IPS DF 19.7 (cell line): ENCODE results near the gene CDK2AP2.
"Not testable (repeated sequence)": the region's sequence is repeated elsewhere in the genome, so short reads cannot be mapped to it uniquely, and the experiment has no call there.

Experiments
- DNase-seq: peaks from one replicate; pipeline ENCODE4 v3.0.0-alpha.2; 2013; ENCODE audit warnings: low read depth, low spot score

Gene CDK2AP2

DNA sequence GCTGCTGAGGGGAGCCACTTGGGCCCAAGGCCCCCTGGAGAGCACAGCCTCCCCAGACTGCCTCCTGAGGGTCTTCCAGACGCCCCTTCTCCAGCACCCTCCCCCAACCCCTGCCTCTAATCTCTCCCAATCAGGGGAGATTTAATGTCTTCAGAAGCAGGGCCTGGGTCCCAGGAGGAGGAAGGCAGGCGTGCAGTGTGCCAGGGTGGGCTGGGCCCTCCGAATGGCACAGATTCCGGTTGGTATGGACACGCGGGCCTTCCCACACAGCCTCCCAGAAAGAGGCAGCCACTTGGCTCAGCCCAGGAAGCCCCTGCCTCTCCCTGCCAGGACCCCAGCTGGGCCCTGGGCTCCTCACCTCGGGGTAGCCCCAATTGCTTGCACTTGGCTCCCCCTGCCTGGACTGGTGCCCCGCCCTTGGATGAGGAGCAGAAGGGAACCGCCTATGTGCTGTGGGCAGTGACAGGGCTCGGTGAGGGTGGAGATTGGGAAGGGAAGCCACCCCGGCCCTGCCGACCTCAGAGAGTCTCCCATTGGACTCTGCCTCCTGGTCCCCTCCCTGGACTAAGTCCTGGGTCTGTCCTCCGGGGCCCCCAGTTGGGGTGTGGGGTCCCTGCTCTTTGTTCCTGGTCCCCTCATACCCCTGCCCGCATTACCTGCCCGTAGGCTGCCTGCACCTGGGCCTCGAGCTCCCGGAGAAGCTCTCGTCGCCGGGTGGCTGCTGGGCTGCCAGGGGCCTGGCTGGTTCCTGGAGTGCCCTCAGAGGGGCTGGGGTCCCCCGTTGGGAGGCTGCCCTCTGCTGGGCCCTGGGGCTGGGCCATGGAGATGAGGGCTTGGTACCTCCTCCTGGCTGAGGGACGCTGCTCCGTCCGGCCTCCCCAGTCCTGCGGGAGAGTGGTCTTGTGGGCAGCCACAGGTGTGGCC, 15.9 kb upstream of the CDK2AP2 start:
- DNase-seq: no peak

- no peak for DNase-seq
Measured at GRCh38 chr11:67522844-67523555, 15.0 kb upstream of the CDK2AP2 start, which contains the start of gene CABP2. CABP2 (minus strand) TSS chr11:67523446; CDS start chr11:67523326, 120 bp downstream.

DNA sequence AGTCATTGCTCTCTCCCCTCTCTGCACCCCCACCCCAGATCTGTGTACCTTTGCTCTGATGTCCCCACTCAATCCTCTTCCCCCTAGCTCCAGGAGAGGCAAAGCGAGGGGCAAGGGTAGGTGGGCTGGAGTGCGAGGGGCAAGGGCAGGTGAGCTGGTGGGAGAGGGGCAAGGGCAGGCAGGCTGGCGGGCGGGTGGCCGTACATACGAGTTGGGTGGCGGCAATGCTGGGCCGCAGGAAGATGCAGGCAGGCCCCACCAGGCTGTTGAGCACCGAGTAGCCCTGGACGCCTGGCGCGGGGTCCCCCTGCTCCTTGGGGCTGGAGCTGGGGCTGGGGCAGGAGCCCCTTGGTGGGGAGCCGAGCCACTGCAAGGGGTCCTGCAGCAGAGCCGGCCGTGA, 14.4 kb upstream of the CDK2AP2 start:
- no peak for DNase-seq

DNA sequence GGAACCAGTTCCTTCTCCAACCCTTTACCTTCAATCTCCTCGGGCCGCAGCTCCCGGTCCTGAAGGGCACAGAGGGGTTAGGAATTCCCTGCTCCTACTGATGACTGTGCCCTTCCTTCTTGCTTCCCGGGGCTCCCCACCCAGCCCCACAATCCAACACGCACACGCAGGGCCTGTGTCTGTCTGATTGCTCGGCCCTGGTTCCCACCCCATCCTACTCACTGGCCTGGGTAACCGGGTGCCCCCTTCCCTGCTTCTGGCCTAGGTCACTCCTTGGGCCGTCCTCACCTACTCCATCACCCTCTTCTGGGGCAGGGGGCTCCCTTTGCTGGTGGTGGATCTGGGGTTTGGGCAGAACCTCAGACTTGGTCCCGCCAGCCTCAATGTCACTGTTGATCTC, 14.0 kb upstream of the CDK2AP2 start:
- no peak for DNase-seq

DNA sequence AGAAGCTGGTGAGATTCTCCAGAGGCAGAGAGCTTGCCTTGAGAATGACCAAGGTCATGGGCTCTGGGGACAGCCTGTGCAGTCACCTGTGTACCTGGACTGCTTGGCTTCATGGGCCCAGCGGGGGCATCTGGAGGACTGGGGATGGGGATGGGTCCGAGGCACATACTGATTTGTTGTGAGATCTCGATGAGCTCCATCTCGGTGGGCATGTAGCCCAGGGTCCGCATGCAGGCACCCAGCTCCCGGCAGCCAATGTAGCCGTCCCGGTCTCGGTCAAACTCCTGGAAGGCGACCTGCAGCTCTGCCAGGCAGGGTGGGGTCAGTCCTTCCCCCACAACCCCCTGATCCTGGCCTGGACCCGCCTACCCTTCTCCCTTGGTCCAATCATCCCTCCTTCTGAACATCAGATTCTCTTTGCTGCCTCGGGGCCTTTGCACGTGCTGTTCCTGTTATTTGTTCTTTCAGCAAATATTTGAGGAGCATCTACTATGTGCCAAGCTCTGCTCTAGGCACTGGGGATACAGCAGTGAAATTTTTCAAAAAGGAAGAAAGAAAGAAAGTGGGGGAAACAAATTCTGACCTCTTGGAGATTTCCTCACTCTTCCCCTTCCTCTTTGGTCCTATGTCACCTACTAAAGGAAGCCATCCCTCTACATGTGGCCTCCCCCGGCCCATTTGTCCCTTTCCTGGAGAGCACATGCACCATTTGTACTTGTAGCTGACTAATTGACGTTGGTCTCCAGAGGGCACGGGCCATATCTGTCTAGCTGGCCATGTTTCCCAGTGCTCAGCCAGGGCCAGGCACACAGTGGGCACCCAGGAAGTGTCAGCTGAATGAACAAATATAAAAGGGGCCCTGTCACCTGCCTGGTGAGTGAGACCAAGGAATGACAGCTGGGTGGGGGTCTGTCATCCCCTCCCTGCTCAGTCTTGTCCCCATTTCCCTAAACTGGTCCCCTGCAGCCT, 13.2 kb upstream of the CDK2AP2 start:
- DNase-seq: no peak

GRCh38 chr11:67519726-67520125, 11.8 kb upstream of the CDK2AP2 start:
- DNase-seq: no peak

GRCh38 chr11:67517784-67518552, 10.0 kb upstream of the CDK2AP2 start:
- DNase-seq: no peak

- no peak for DNase-seq
Measured at GRCh38 chr11:67516806-67517205, 8.8 kb upstream of the CDK2AP2 start.

- no peak for DNase-seq
Measured at GRCh38 chr11:67514116-67514515, 6.2 kb upstream of the CDK2AP2 start.

DNA sequence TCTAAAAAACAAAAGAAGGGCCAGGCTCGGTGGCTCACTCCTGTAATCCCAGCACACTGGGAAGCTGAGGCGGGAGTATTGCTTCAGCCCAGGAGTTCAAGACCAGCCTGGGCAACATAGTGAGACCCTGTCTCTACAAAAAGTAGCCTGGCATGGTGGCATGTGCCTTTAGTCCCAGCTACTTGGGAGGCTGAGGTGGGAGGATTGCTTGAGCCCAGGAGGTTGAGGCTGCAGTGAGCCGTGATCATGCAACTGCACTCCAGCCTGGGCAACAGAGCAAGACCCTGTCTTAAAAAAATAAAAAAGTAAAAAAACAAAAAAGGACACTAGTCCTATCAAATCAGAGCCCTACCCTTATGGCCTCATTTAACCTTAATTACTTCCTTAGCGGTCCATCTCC, 3.6 kb upstream of the CDK2AP2 start:
- not testable (repeated sequence) for DNase-seq

GRCh38 chr11:67510023-67510345, 2.0 kb upstream of the CDK2AP2 start:
- no peak for DNase-seq

- peak; percentile 50 for DNase-seq
Measured at GRCh38 chr11:67508486-67509121, 642 bp upstream of the CDK2AP2 start.

DNA sequence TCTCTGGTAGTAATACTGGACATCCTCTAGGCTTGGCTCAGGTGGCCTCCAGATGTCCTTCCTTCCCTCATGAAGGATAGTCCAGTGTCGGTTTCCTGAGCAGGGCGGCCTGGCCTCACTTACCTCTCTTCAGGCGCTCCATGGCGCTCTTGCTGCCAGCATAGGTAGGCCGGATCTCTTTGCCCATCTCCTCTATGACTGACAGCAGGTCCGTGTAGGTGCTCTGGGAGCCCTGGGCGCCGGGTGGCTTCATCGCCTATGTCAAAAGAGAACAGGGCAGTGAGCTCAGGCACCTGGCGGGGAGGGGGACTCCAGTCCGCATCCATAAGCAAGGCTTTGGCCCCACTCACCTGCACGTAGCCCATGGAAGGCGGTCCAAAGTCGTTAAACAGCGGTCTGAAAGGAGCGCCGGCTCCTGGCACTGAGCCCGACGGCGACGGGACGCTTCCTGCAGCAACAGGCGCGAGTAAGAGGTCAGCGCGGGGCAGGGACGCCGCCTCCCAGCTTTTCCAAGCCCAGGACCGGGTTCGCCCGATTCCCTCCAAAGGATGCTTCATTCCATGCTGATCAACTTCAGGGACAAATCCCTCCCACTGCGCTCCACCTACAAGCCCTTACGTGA, 609 bp downstream of the CDK2AP2 start:
- peak; percentile 73 for DNase-seq

GRCh38 chr11:67506426-67507051, 1.4 kb downstream of the CDK2AP2 start:
- no peak for DNase-seq

DNA sequence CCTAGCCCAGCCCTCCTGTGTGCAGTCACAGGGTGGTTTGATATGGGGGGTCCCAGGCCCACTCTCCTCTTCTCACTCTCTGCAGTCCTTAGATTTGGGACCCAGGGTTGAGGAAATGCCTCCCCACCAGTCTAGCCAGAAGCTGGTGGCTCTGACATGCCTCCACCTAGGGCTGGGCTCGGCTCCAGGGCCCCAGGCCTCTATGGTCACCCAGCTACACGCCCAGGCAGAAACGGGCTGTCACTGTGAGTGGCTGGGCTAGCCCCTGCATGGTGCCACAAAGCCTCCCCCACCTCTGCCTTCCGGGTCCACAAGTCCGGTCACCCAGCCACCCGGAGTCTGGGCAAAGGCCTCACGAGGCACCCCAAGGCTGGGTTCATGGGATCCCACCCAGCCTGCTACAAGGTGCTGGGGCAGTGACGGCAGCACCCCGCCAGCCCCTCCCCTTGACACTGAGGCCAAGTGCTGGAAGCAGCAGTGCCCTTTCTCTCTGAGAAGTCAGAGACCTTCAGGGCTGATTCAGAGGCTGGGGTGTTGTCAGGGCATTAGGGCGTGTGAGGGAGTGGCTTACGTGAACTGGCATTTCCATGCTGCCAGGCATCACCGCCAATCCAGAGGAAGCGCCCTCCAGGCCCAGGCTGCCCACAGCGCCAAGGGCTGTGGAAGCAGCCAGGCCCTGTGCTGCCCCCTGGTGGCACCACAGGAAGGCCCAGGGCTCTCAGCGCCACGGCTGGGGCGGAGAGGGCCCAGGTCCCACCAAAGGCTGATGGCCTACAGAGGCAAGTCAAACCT, 2.2 kb downstream of the CDK2AP2 start:
- DNase-seq: peak; percentile 50

GRCh38 chr11:67504950-67505581, 2.9 kb downstream of the CDK2AP2 start, which contains the start of gene PITPNM1:
PITPNM1 (minus strand) TSS chr11:67505363; CDS start chr11:67504180, 1,183 bp downstream.
- DNase-seq: no peak

- no peak for DNase-seq
Measured at GRCh38 chr11:67504005-67504949, 3.7 kb downstream of the CDK2AP2 start.
